ENCODE results near the gene CCDC112. TPM values are rescaled to one million over a fixed set of nuclear protein-coding genes. Genes with fewer than 3 reads are reported as not detected.
A peak's percentile ranks its signal among the peaks of the same experiment; 100 is the strongest.

CCDC112 gene
- total and polyA plus RNA-seq, 2 of the 4 experiments (the other 2 are of a cell fraction), result 2.0 to 2.3 TPM

DNA sequence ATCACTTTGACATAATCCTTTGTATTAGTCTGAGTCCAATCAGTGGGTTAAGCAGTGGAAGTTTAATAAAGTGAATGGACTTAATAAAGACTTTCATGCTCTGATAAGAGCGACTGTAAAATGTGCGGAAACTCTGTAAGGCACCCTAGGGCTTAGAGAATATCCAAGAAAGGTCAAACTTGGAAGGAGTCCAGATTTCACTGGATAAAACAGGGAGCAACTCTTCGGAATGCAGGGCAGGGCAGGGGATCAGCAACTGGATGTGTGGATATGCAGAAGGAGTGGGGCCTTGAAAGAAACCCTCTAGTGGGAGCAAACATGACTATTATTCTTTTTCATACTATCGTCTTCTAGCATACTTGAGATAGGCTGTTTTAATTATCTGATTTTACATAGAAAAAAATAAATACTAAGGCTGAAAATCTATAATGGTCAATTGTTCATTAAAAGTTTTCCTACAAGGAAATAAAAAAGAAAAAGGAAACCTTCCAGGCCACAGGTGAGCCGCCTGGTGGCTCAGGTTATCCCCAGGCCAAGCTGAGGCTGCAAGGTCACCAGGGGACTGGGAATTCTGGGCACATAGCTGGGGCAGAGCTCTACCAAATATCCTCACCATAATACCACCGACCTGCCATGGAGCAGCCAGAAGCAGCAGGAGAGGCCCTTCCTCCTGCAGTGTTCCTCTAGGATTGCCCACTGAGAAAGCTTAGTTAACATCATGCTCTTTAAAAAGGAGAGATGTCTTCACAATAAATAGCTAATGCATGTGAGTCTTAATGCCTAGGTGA, 46.3 kb upstream of the CCDC112 start:
- ChIA-PET POLR2A (ENCODE audit: unreplicated experiment) (no interaction called here), CTCF (no interaction called here)
- no peak for DNase-seq
- Histone ChIP-seq H3K4me1 (ENCODE audit: control insufficient read depth, insufficient read depth, low read length) (no peaks in the 10 kb centered on the region), H3K27ac (ENCODE audit: insufficient read depth, low read length) (no peak overlapping the region), H3K56ac (ENCODE audit: extremely low read depth, insufficient read depth, low read length) (no peak overlapping the region), H3K18ac (ENCODE audit: low read depth, low read length) (no peak overlapping the region), H3K14ac (replicated peaks; ENCODE audit: low read depth, low read length) (no peak overlapping the region), H3K23ac (ENCODE audit: low read depth, low read length) (0 out of 2 replicates have a peak overlapping the region, but pooled peaks have one; percentile 11), H3K4ac (ENCODE audit: low read depth, low read length) (peak overlapping the region; percentile 37; the same call in 1 of the 2 replicates), H2AFZ (replicated peaks; ENCODE audit: low read length, poor library complexity) (no peak overlapping the region), H3K79me1 (ENCODE audit: low read depth in 1 of 2, low read length in 2 of 2) (no peaks in the 10 kb centered on the region; a peak in 1 of 4 replicates), H2BK5ac (ENCODE audit: low read depth, low read length, poor library complexity, severe bottlenecking) (no peak overlapping the region), H3K4me2 (ENCODE audit: low read depth, low read length) (no peak overlapping the region), H2BK20ac (ENCODE audit: low read depth, low read length) (no peak overlapping the region), H2BK120ac (ENCODE audit: low read depth, low read length) (no peak overlapping the region), H4K20me1 (ENCODE audit: insufficient read depth, low read length) (no peaks in the 10 kb centered on the region), H3K9ac (ENCODE audit: low read depth, low read length) (no peak overlapping the region), H4K8ac (ENCODE audit: low read depth in 2 of 2, low read length in 2 of 2) (no peak overlapping the region; a peak in 1 of 4 replicates), H3K27me3 (ENCODE audit: control insufficient read depth, insufficient read depth, low read length) (no peaks in the 10 kb centered on the region), H3K9me1 (ENCODE audit: insufficient read depth, low read length) (peaks cover 6% of the 10 kb centered on the region), H2AK5ac (ENCODE audit: low read depth, low read length) (no peak overlapping the region; the same call in 1 of the 2 replicates), H2BK15ac (ENCODE audit: low read depth, low read length) (no peak overlapping the region), H3K36me3 (ENCODE audit: control insufficient read depth, insufficient read depth, low read length) (no peaks in the 10 kb centered on the region), H3K4me3 (ENCODE audit: insufficient read depth, low read depth, low read length) (no peak overlapping the region), H4K91ac (ENCODE audit: insufficient read depth, low read depth, low read length) (peak overlapping the region; percentile 51), H4K5ac (ENCODE audit: low read depth, low read length) (no peak overlapping the region), H2AK9ac (replicated peaks; ENCODE audit: low read depth, low read length, poor library complexity) (peak overlapping the region; percentile 51), H3K9me3 (ENCODE audit: control insufficient read depth, insufficient read depth, low read length) (no peaks in the 10 kb centered on the region)
- dilution Hi-C loops (cut with HindIII; ENCODE audit: low sequenced_read_pairs, unreplicated experiment), result no loop called here
- in situ Hi-C loops (cut with MboI; ENCODE audit: low sequenced_read_pairs), result no loop called here
- 85% methylated on average over 2 of the region's 6 CpGs; no CpG with 5 or more reads in 1 of the 2 experiments for WGBS, 2 experiments (ENCODE audit: extremely low coverage in 2 of 2, insufficient read length in 1 of 2)
- TF ChIP-seq RFX5 (IDR thresholded peaks at IDR 0.05; ENCODE audit: low read depth, low read length) (no peak), MAFK (IDR thresholded peaks at IDR 0.05; ENCODE audit: low read depth, low read length) (no peak), BHLHE40 (IDR thresholded peaks at IDR 0.05; ENCODE audit: low read depth, low read length) (no peak), FOS (IDR thresholded peaks at IDR 0.05; ENCODE audit: low read depth, low read length) (no peak), CEBPB (IDR thresholded peaks at IDR 0.05; ENCODE audit: low read depth, low read length) (no peak), NFE2L2 (IDR thresholded peaks at IDR 0.05; ENCODE audit: low read depth, low read length) (no peak)
- TF ChIP-seq, protein P1, sequence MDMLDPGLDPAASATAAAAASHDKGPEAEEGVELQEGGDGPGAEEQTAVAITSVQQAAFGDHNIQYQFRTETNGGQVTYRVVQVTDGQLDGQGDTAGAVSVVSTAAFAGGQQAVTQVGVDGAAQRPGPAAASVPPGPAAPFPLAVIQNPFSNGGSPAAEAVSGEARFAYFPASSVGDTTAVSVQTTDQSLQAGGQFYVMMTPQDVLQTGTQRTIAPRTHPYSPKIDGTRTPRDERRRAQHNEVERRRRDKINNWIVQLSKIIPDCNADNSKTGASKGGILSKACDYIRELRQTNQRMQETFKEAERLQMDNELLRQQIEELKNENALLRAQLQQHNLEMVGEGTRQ (IDR thresholded peaks at IDR 0.05; ENCODE audit: low read depth, low read length), result no peak
- intact Hi-C loops (cut with micrococcal nuclease), result no loop called here
- BruUV-seq (replicated peaks), result no TSS peak
- no peak for ATAC-seq (ENCODE audit: low read depth)

Data from IMR-90 (cell line).